Spinal cord (tissue), 10 donors: ENCODE data around the gene LAPTM5. TPM values are rescaled to one million over a fixed set of nuclear protein-coding genes. Genes with fewer than 3 reads are reported as not detected.

ENCODE experiments used
- DNase-seq, 6 donors: peaks; one replicate each; pipeline versions ENCODE4 v3.0.0 to v3.0.0-alpha.2; 2013 to 2015; ENCODE audit warnings: low spot score in 6 of 6, low read depth in 4 of 6
- H3K27ac ChIP-seq: one replicate; pipeline ENCODE4 v1.5.1; 2013; ENCODE audit warnings: low read depth, low read length, control low read depth
- H3K27me3 ChIP-seq: one replicate; pipeline ENCODE4 v1.6.1; 2013; ENCODE audit warnings: low read length; ENCODE audit not compliant: control insufficient read depth, insufficient read depth
- H3K36me3 ChIP-seq: one replicate; pipeline ENCODE4 v1.6.1; 2013; ENCODE audit warnings: low read length; ENCODE audit not compliant: control insufficient read depth, insufficient read depth
- H3K4me1 ChIP-seq: one replicate; pipeline ENCODE4 v1.6.1; 2013; ENCODE audit warnings: low read length; ENCODE audit not compliant: control insufficient read depth, insufficient read depth
- H3K4me3 ChIP-seq: one replicate; pipeline ENCODE4 v1.5.1; 2013; ENCODE audit warnings: low read depth, low read length, control low read depth
- H3K9me3 ChIP-seq: one replicate; pipeline ENCODE4 v1.6.1; 2013; ENCODE audit warnings: low read length; ENCODE audit not compliant: control insufficient read depth, insufficient read depth
- WGBS: methylation state at CpG from one replicate; pipeline ENCODE4 v1.1.5; 2013; ENCODE audit warnings: missing lambda C conversion rate; ENCODE audit not compliant: insufficient coverage; 5-methylcytosine and 5-hydroxymethylcytosine counted together
- polyA plus RNA-seq, 2 donors: library from polyadenylated mRNA; unstranded; fragments of 120-200 nt; gene quantifications; one replicate each; pipeline ENCODE4 v1.2.1, GENCODE V29; 2013; ENCODE audit not compliant: insufficient read length in 2 of 2
- total RNA-seq, 2 donors: library from RNA; depleted of rRNA in 1 of 2; stranded (reverse); fragments of 120-200 nt in 1 of 2; fragments of >200 nt in 1 of 2; gene quantifications; one replicate each; pipeline versions ENCODE4 v1.2.3 to v1.2.4, GENCODE V29; 2013 to 2014
- donor health status: healthy.

LAPTM5 gene
- total and polyA plus RNA-seq, 4 donors, result 13.8 to 55.0 (median 39.6) TPM

DNA sequence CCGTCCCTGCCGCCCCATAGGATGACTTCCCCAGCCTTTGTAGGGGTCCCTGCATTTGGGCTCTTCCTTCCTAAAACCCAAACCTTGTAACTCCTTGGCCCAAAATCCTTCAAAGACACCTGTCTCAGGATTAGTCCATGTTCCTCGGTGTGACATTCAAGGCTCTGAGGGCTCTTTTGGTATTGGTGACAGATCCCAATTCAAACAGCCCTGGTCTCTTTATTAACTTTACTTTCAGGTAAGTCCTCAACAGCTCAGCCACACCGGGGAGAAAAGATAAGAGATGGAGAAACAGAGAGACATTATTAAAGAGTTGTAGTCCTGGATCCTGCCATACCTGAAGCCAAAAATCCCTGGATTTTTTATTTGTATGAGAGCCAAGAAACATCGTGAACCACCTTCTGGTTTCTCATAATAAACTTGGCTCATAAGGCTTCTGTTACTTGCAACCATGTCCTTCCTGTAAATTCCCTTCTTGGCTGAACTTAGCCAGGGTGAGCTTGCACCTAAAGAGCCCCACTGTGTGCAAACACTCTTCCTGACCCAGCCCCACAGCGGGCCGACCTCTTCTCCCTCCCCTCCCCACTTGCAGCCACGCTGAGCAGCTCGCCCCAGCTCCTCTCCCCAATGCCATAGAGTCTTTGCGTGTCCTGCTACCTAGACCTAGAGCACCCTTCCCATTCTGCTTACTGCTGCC is 26.3 kb downstream of the LAPTM5 start:
- H3K27ac ChIP-seq, result peak overlapping the region; percentile 57

DNA sequence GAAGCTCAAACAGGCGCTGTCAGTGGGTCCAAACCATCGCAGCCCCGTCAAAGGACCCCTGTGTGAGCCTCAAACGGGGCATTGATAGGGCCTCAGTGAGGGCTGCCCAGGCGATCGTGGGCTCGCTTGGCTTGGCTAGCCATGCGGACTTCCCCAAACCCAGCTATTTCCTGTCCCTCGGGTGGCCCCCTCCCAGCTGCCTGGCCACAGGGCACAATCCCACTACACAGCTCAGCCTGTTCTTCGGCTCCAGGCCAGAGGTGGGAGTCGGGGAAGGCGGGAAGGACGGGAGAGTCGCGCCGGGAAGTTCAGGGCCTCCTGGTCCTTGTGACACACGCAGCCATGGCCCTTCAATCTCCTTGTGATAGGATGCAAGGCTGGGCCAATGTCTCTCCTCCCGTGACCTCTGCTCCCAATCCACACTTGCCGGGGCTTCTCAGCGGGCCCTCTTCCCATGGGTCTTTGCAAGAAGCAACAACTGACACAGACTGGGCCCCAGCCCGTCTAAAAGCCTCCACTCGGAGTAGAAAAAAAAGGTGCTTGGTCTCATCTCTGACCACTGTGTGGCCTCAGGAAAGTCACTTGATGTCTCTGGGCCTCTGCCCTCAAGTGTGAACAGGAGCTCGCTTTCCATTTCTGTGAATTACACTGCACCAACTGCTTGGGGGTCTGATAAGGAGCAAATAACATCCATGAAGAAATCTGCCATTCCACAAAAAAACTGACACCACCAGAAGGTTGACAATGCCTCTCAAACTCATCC is 27.0 kb downstream of the LAPTM5 start:
- Histone ChIP-seq H3K9me3 (no peaks in the 10 kb centered on the region), H3K27ac (peak overlapping the region; percentile 67), H3K27me3 (no peaks in the 10 kb centered on the region), H3K36me3 (no peaks in the 10 kb centered on the region), H3K4me1 (peaks cover 59% of the 10 kb centered on the region), H3K4me3 (no peak overlapping the region)
- WGBS, result 65% methylated on average over 23 of the region's 23 CpGs
- peak in 2 of 6 donors; percentile 41 to 60 for DNase-seq

More for the DNA sequence above, 26.3 kb downstream of the LAPTM5 start:
- H3K27me3 ChIP-seq, result no peaks in the 10 kb centered on the region
- no peaks in the 10 kb centered on the region for H3K36me3 ChIP-seq
- H3K4me1 ChIP-seq, result peaks cover 52% of the 10 kb centered on the region
- H3K4me3 ChIP-seq, result no peak overlapping the region
- DNase-seq, result no peak
- H3K9me3 ChIP-seq, result no peaks in the 10 kb centered on the region
- 78% methylated on average over 8 of the region's 10 CpGs for WGBS

DNA sequence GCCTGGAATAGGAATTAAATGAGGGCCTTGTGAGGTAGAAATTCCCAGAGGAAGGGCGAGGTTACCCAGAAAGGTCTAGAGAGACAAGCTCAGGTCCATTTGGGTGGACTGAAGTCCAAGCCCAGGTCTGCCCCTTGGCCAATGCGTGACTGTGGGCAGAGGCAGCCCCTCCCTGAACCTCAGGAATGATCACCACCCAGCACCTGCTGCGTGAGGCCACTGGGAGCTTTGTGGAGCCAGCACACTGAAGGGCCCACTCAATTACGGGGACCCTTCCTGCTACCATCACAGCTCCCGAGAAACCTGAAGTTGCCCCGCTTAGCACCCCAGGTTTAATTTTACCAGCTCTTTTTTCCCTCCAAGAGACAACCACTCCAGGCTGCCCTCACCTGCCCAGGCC is 27.7 kb downstream of the LAPTM5 start:
- Histone ChIP-seq H3K4me1 (peaks cover 64% of the 10 kb centered on the region), H3K9me3 (no peaks in the 10 kb centered on the region), H3K36me3 (no peaks in the 10 kb centered on the region), H3K27ac (peak overlapping the region; percentile 67), H3K4me3 (no peak overlapping the region), H3K27me3 (no peaks in the 10 kb centered on the region)
- 91% methylated on average over 6 of the region's 6 CpGs for WGBS
- no peak for DNase-seq

- whole genome bisulfite sequencing, result 68% methylated on average over 17 of the region's 17 CpGs
- H3K4me1 ChIP-seq, result peaks cover 64% of the 10 kb centered on the region
Measured at GRCh38 chr1:30728832-30729638, 28.5 kb downstream of the LAPTM5 start.

GRCh38 chr1:30728340-30728739 is 29.2 kb downstream of the LAPTM5 start:
- Histone ChIP-seq H3K27ac (peak overlapping the region; percentile 52), H3K9me3 (no peaks in the 10 kb centered on the region)
- 78% methylated on average over 8 of the region's 8 CpGs for WGBS

More at GRCh38 chr1:30728832-30729638, 28.5 kb downstream of the LAPTM5 start:
- Histone ChIP-seq H3K27me3 (no peaks in the 10 kb centered on the region), H3K27ac (no peak overlapping the region), H3K4me3 (no peak overlapping the region), H3K36me3 (no peaks in the 10 kb centered on the region), H3K9me3 (no peaks in the 10 kb centered on the region)
- DNase-seq, result no peak

DNA sequence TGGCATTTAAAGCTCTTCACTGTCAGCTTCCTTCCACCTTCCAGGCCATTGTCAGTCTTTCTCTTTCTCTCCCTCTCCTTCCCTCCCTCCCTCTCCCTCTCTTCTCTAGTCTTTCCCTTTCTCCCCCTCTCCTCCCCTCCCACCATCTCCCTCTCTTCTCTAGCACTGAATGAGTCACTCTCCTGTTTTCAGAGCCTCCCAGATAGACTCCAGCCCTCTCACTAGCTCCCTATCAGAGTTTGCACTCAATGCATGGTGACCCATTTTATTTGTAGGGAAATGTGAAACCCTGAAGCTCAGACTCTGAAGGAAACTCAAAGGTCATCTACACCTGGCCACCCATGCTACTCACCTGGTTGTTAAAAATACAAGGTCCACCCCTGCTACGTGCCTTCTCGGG is 29.8 kb downstream of the LAPTM5 start:
- no peak overlapping the region for H3K4me3 ChIP-seq
- WGBS, result 95% methylated on average over 2 of the region's 2 CpGs
- H3K36me3 ChIP-seq, result no peaks in the 10 kb centered on the region
- H3K9me3 ChIP-seq, result no peaks in the 10 kb centered on the region
- H3K4me1 ChIP-seq, result peaks cover 68% of the 10 kb centered on the region
- DNase-seq, result no peak
- H3K27me3 ChIP-seq, result no peaks in the 10 kb centered on the region
- peak overlapping the region; percentile 52 for H3K27ac ChIP-seq

More at GRCh38 chr1:30728340-30728739, 29.2 kb downstream of the LAPTM5 start:
- Histone ChIP-seq H3K4me1 (peaks cover 67% of the 10 kb centered on the region), H3K4me3 (no peak overlapping the region), H3K27me3 (no peaks in the 10 kb centered on the region), H3K36me3 (no peaks in the 10 kb centered on the region)
- DNase-seq, result no peak

GRCh38 chr1:30726773-30727684 is 30.5 kb downstream of the LAPTM5 start:
- 79% methylated on average over 14 of the region's 15 CpGs for WGBS
- Histone ChIP-seq H3K27ac (peak overlapping the region; percentile 63), H3K36me3 (no peaks in the 10 kb centered on the region), H3K4me1 (peaks cover 67% of the 10 kb centered on the region), H3K4me3 (no peak overlapping the region), H3K27me3 (no peaks in the 10 kb centered on the region), H3K9me3 (no peaks in the 10 kb centered on the region)
- DNase-seq, result no peak

- peaks cover 2% of the 10 kb centered on the region for H3K36me3 ChIP-seq
- 45% methylated on average over 5 of the region's 7 CpGs for WGBS
- H3K4me1 ChIP-seq, result peaks cover 73% of the 10 kb centered on the region
- H3K27ac ChIP-seq, result peak overlapping the region; percentile 63
- no peaks in the 10 kb centered on the region for H3K9me3 ChIP-seq
- H3K4me3 ChIP-seq, result no peak overlapping the region
- H3K27me3 ChIP-seq, result no peaks in the 10 kb centered on the region
- DNase-seq, result peak in 2 of 6 donors; percentile 43 to 51
Measured at GRCh38 chr1:30726236-30726635, 31.3 kb downstream of the LAPTM5 start.
